Measurements from ENCODE around the gene FCGR1A. TPM values are rescaled to one million over a fixed set of nuclear protein-coding genes. Genes with fewer than 3 reads are reported as not detected.
"Not testable (repeated sequence)": the region's sequence is repeated elsewhere in the genome, so short reads cannot be mapped to it uniquely, and the experiment has no call there.

Gene FCGR1A
- total RNA-seq, 1 experiment from 2014 or later = not detected

GRCh38 chr1:149792502-149792901 lies 10.0 kb downstream of the FCGR1A start:
- Histone ChIP-seq H3K4me2 (peak overlapping the region; percentile 43), H3K4me3 (peak overlapping the region; percentile 59; the same call in 1 of the 2 replicates)
- H3K27me3 ChIP-seq (ENCODE audit: insufficient read depth, low read depth); H3K79me2 ChIP-seq (ENCODE audit: low read depth); H3K27ac ChIP-seq; H2AFZ ChIP-seq; H3K36me3 ChIP-seq (ENCODE audit: low read depth); POLR2A ChIA-PET (ENCODE audit: unreplicated experiment); H3K9me3 ChIP-seq (ENCODE audit: insufficient read depth, low read depth); BruUV-seq (replicated peaks); H3F3A ChIP-seq (ENCODE audit: insufficient read depth, low read depth); H3K4me1 ChIP-seq (replicated peaks; ENCODE audit: insufficient read depth); CTCF ChIA-PET; intact Hi-C loops (cut with micrococcal nuclease; ENCODE audit: unreplicated experiment); H4K20me1 ChIP-seq (ENCODE audit: insufficient read depth); H3K9me2 ChIP-seq (ENCODE audit: insufficient read depth): not testable (repeated sequence)
- TF ChIP-seq CTCF (conservative IDR thresholded peaks at IDR 0.05) = peak; percentile 64
- DNase-seq = peak in 1 of 2 experiments; percentile 65

DNA sequence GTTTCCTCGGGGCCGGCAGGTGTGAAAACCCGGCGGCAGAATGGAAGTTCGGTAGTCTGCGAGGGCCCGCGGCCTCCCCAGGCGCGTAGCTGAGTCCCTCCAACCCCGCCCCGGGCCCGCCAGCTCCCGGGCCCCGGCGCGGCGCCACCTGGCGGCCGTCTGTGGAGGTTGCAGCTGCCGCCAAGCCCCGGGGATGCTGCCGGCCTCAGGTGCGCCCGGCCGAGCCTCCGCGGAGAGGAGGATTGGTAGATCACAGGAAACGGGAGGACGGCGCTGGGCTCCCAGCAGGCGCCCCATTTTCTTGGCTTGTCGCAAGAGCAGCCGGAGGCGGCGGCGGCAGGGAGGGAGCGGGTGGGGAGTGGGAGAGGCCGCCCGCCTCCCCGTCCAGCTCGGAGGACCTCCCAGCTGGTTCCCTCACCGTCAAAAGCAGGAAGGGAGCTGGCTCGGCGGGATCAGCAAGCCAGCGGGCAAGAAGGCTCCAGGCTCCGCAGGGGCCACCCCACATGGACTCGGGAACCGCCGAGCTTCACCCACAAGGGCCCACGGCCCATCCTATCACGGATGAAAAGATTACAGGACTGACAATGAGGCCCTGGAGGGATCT lies 10.5 kb downstream of the FCGR1A start:
- H3K9me2 ChIP-seq (ENCODE audit: insufficient read depth); CTCF ChIA-PET; H3K9me3 ChIP-seq (ENCODE audit: insufficient read depth, low read depth); H4K20me1 ChIP-seq (ENCODE audit: insufficient read depth); H3K36me3 ChIP-seq (ENCODE audit: low read depth); H3K79me2 ChIP-seq (ENCODE audit: low read depth); H3K4me1 ChIP-seq (replicated peaks; ENCODE audit: insufficient read depth); BruUV-seq (replicated peaks); POLR2A ChIA-PET (ENCODE audit: unreplicated experiment); H3K27me3 ChIP-seq (ENCODE audit: insufficient read depth, low read depth); H3K27ac ChIP-seq; intact Hi-C loops (cut with micrococcal nuclease; ENCODE audit: unreplicated experiment); H3F3A ChIP-seq (ENCODE audit: insufficient read depth, low read depth): not testable (repeated sequence)
- Histone ChIP-seq H2AFZ (peak overlapping the region; percentile 75; the same call in 1 of the 2 replicates), H3K4me2 (peak overlapping the region; percentile 73), H3K4me3 (peak overlapping the region; percentile 59)
- DNase-seq = peak; percentile 42 to 79

GRCh38 chr1:149793885-149794284 lies 11.4 kb downstream of the FCGR1A start:
- H3K27me3 ChIP-seq (ENCODE audit: insufficient read depth, low read depth); H3F3A ChIP-seq (ENCODE audit: insufficient read depth, low read depth); H3K4me1 ChIP-seq (replicated peaks; ENCODE audit: insufficient read depth); H2AFZ ChIP-seq; intact Hi-C loops (cut with micrococcal nuclease; ENCODE audit: unreplicated experiment); POLR2A ChIA-PET (ENCODE audit: unreplicated experiment); DNase-seq; CTCF ChIA-PET; H3K79me2 ChIP-seq (ENCODE audit: low read depth); H3K9me2 ChIP-seq (ENCODE audit: insufficient read depth); H4K20me1 ChIP-seq (ENCODE audit: insufficient read depth); H3K9me3 ChIP-seq (ENCODE audit: insufficient read depth, low read depth); H3K36me3 ChIP-seq (ENCODE audit: low read depth); H3K27ac ChIP-seq: not testable (repeated sequence)
- H3K4me3 ChIP-seq = peak overlapping the region; percentile 59
- peak overlapping the region; percentile 73 for H3K4me2 ChIP-seq
- TSS peak; percentile 50 for BruUV-seq (replicated peaks)

DNA sequence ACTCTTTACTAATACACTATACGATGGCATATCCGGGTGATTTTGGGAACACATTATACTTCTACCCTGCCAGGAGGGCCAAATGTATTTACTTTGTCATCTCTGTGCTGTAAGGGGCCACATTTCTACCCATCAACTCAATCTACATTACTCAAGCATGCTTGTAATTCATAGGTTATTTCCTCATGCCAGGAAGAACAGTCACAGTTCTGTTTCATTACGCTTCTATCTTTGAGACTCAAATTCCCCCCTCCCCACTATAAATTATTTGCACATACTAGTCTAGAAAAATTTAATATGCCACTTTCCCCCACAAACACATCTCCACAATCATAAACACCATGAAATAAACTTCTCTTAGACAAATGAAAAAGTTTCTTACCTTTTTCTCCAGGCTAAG lies 19.1 kb downstream of the FCGR1A start:
- H3K4me3 ChIP-seq; H3K27me3 ChIP-seq (ENCODE audit: insufficient read depth, low read depth); H3K36me3 ChIP-seq (ENCODE audit: low read depth); H3K4me2 ChIP-seq; BruUV-seq (replicated peaks); H3F3A ChIP-seq (ENCODE audit: insufficient read depth, low read depth); H4K20me1 ChIP-seq (ENCODE audit: insufficient read depth); CTCF ChIA-PET; H2AFZ ChIP-seq; POLR2A ChIA-PET (ENCODE audit: unreplicated experiment); intact Hi-C loops (cut with micrococcal nuclease; ENCODE audit: unreplicated experiment); H3K9me3 ChIP-seq (ENCODE audit: insufficient read depth, low read depth); H3K4me1 ChIP-seq (replicated peaks; ENCODE audit: insufficient read depth); H3K79me2 ChIP-seq (ENCODE audit: low read depth); H3K27ac ChIP-seq; H3K9me2 ChIP-seq (ENCODE audit: insufficient read depth): not testable (repeated sequence)
- peak in 1 of 2 experiments; percentile 60 for DNase-seq

DNA sequence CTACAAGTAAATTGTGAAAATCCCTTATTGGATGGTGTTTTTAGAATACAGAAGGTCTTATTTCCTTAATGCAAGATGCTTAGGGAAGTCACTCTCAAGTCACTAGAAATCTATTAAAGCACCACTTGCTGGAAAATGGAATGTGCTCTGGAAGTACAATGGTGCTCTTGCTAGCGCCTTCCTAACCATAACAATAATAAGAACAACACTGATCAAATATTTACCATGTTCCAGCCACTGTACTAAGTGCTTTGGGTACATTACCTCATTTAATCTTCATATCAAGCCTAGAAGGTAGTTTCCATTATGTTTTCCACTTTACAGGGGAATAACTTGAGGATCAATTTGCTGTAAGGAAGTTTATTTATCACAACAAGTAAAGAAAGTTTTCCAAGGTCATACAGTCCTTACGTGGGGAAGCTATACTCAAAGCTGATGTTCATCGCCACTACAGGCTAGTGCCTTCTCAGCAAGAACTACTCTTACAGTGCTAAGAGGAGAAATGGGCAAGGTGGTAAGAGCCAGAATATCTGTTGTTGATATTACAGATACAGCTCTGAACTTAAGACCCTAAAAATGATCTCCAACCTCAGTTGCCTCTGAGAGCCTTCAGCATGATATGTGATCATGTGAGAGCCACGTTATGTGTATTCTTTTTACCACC lies 22.1 kb downstream of the FCGR1A start:
- H3K4me3 ChIP-seq; H3K27ac ChIP-seq; DNase-seq; H3K4me1 ChIP-seq (replicated peaks; ENCODE audit: insufficient read depth); intact Hi-C loops (cut with micrococcal nuclease; ENCODE audit: unreplicated experiment); CTCF ChIA-PET; BruUV-seq (replicated peaks); H3K9me3 ChIP-seq (ENCODE audit: insufficient read depth, low read depth); POLR2A ChIA-PET (ENCODE audit: unreplicated experiment); H4K20me1 ChIP-seq (ENCODE audit: insufficient read depth); H2AFZ ChIP-seq; H3K27me3 ChIP-seq (ENCODE audit: insufficient read depth, low read depth); H3K9me2 ChIP-seq (ENCODE audit: insufficient read depth); H3K4me2 ChIP-seq; H3K79me2 ChIP-seq (ENCODE audit: low read depth); H3F3A ChIP-seq (ENCODE audit: insufficient read depth, low read depth); H3K36me3 ChIP-seq (ENCODE audit: low read depth): not testable (repeated sequence)

GRCh38 chr1:149810697-149811405 lies 28.4 kb downstream of the FCGR1A start:
- H3K4me1 ChIP-seq (replicated peaks; ENCODE audit: insufficient read depth); H3K9me2 ChIP-seq (ENCODE audit: insufficient read depth); POLR2A ChIA-PET (ENCODE audit: unreplicated experiment); H3K36me3 ChIP-seq (ENCODE audit: low read depth); CTCF ChIA-PET; H3K27me3 ChIP-seq (ENCODE audit: insufficient read depth, low read depth); BruUV-seq (replicated peaks); intact Hi-C loops (cut with micrococcal nuclease; ENCODE audit: unreplicated experiment); H3K9me3 ChIP-seq (ENCODE audit: insufficient read depth, low read depth); H4K20me1 ChIP-seq (ENCODE audit: insufficient read depth); H3K79me2 ChIP-seq (ENCODE audit: low read depth): not testable (repeated sequence)
- Histone ChIP-seq H3K27ac (peak overlapping the region; percentile 74), H2AFZ (peak overlapping the region; percentile 66; the same call in 1 of the 2 replicates), H3K4me2 (peak overlapping the region; percentile 93), H3F3A (ENCODE audit: insufficient read depth, low read depth) (peaks cover 13% of the 10 kb centered on the region; the same call in 1 of the 2 replicates), H3K4me3 (peak overlapping the region; percentile 65)
- DNase-seq = peak; percentile 28 to 63
